OCI-M2 (cell line): ENCODE data around the gene ENAM.
"Not testable (repeated sequence)": the region's sequence is repeated elsewhere in the genome, so short reads cannot be mapped to it uniquely, and the experiment has no call there.

Experiments
- DNase-seq: peaks from one replicate; lab custom pipeline; 2025; ENCODE audit not compliant: unreplicated experiment; lab: John Stamatoyannopoulos, UW

The ENAM gene

DNA sequence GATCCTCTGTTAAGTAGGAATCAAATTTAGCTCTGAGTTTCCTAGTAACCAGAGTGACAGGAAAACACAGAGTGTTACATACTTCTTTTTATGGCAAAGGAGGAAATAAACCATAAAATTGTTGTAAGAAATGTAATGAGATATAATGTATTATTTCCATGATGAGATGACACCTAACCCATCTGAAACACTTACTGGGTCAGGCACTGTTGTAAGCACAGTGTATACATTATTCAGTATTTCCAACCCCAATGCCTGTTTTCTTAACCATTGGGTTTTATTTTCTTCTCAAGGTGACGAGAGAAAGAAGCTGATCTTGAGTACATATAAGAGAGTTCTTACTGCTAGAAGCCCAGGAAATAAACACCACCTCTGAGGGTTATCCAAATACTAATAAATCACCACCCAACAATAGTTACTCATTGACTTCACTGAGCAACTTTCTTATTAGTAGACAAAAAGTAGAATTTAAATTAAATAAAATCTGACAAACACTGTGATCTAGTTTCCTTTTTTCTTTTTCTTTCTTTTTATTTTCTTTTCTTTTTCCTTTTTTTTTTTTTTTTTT lies 4.2 kb upstream of the ENAM start:
- no peak for DNase-seq

- DNase-seq, result no peak
Measured at GRCh38 chr4:70627620-70628019, 924 bp upstream of the ENAM start.

- DNase-seq, result no peak
Measured at GRCh38 chr4:70629469-70630090, 1.0 kb downstream of the ENAM start.

- DNase-seq, result no peak
Measured at GRCh38 chr4:70630162-70630561, 1.6 kb downstream of the ENAM start.

DNA sequence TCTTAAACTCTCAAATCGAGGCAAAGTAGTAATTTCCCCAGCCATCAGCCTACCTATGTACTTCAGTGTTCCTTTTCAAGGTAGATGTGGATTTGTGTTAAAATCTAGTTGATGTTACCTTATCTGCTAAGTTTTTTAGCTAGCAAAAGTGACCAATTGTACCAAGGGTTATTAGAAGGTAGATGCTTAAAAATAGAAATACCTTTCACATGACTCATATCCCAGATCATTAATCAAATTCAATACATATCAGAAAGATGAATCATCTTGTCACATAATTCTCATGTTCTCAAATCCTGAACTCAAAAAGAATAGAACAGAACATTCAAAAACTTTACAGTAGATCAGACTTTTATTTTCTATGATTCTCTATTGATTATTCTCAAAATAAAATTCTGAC lies 3.5 kb downstream of the ENAM start:
- DNase-seq, result no peak

DNA sequence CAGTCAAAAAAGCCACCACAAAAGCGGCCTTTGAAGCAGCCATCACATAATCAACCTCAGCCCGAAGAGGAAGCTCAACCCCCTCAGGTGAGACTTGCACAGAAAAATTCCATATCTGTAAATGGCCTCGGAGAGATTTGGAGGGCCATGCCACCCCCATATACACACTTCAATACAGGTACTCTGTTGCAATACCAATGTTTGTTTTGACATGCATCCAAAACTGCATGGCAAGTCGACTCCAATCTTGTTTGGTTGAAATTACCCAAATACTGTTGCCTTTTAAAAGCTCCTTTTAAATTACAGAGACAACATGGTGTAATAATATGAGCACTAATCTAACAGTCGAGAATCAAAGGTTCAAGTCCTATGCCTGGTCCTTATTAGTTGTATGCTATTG lies 5.9 kb downstream of the ENAM start:
- no peak for DNase-seq

DNA sequence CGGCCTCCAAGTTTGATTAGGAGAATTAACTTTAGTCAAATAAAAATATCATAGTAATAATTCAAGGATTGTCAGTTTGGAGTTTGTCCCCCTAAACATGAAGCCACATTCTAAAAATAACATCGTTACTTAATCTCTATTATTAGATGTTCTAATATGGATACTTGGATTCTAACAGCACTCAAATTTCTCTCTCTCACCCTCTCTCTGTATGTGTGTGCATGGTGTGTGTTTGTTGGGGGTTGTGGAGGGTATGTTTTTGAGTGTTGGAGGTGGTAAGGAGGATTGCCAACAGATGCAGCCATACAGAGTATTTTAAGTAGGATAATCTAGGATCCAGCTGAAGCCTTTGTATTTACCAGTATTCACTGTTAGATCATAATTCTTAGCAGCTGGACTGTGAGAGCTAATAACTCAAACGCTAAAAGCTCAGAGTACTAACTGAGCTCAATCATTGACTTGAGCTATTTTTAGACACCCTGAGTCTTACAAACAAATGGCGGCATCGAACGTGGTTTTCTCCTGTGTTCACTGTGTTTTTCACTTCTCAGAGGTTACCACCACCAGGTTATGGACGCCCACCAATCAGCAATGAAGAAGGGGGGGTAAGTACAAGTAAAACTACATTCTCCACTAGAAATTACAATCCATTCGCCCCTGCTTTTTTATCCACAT lies 8.8 kb downstream of the ENAM start:
- DNase-seq, result no peak

- DNase-seq, result no peak
Measured at GRCh38 chr4:70640192-70640591, 11.6 kb downstream of the ENAM start.

GRCh38 chr4:70650741-70651140 lies 22.2 kb downstream of the ENAM start:
- not testable (repeated sequence) for DNase-seq

DNA sequence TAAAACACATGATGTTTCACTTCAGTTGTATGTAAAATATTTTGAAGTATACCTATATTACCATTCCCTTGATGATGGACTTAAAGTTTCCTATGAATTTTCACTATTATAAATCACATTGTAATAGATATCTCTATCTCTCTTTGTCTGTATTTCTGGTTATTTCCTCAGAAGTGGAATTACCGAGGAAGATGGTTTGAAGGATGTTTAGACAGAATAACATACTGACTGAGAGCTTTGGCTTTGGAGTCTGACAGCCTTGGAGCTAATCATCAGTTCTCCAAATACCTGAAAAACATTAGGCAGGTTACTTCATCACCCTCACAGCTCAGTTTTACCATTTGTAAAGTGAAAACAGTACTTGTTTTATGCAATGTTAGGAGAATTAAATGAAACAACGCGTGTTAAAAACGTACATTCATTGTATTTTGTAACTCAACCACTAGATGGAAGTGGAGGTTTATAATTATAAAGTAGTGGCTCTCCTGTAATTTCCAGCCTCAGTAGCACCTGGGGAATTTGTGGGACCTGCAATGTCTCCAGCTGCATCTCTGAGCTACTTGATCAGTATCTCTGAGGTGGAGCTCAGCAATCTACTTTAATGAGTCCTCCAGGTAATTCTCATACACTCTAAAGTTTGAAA lies 23.4 kb downstream of the ENAM start:
- DNase-seq, result no peak

- peak; percentile 24 for DNase-seq
Measured at GRCh38 chr4:70654605-70655011, 26.1 kb downstream of the ENAM start.

DNA sequence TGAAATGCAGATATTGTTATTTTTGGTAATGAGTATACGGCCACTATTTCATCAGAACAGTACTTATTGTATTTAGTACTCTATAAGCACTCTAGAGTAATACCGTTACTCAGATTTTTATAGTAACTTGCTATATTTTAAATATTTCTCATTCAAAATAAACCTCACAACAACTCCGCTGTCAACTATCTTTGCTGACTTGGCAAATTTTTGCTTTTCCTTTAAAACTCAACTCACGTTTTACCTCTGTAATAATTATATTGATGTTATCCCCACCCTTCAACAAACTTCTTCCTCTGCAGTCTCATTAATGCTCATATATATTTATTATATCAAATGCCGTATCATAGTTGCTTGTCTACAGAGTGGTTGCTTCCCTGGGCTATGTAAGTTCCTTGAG lies 28.8 kb downstream of the ENAM start:
- no peak for DNase-seq

DNA sequence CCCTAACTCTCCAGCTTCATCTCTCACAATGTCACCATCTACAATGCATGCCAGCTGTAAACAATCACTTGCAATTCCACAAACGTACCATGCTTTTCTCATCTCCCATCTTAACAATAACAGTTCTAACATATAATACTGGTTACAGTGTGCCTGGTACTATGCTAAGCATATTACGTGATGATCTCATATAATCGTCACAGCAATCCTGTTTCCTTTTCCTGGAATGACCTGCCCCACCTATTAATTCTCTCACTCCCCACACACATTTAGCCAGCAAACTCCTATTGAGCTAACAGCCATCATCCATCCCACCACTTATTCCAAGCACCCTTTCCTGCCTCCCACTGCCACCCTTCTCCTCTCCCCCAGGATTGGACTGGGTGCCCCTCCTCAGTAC lies 29.9 kb downstream of the ENAM start:
- no peak for DNase-seq

GRCh38 chr4:70660106-70660505 lies 31.6 kb downstream of the ENAM start:
- no peak for DNase-seq

- DNase-seq, result not testable (repeated sequence)
Measured at GRCh38 chr4:70661309-70661922, 32.9 kb downstream of the ENAM start.

DNA sequence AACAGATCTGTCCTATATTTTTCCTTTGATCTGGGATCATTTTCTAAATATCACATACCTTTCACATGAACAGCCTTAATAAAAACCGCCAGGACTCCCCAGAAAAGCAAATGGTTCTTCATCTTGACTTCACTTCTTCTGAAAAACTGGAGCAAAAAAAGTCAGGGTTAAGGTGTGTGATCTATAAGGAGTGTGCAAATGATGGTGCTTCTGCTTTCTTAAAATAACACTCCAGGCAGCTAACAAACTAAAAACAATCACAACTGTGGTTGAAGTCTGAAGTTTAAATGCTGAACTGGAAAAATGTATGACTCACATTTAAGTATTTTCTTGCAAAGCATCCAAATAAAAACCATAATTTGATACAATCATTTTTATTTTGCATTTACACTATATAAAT lies 37.8 kb downstream of the ENAM start, which contains the start of gene JCHAIN:
Gene JCHAIN (minus strand): TSS at position 140 of the 400 bp plus-strand sequence. CDS start 18 bp downstream, at position 122.
- no peak for DNase-seq

DNA sequence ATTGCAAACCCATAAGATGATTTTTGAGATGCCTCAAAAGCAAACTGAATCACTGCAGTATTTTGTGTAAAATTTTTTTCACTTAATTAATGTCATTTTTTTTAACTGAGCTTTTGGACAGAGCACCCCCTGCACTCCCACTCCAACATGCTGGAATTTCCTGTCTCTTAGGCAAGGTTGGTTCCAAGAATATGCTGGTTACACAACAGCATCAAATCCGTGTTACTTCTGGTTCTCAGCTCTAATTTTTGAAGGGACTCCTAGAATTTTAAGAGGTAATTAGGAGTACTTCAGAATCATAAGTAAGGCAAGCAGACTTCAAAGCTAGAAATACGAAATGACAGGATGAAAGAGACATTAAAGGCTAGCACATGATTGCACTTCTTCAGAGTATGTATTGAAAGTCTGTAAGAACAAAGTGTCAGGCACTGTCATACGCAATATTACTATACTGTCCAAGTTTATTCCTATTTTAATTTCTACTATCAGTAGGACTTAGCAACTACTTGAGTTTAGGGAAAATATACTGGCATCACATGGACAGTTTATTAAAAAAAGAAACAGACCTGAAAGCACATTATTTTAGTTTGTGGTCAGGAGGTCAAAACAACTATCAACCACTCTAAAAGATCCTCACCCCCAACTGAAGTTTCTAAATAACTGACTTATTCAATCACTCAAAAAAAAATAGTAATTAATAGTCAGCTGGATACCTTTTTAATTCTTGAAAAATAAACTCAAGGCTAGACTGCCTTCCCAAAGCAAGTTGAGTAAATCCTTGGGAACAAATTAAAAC lies 39.4 kb downstream of the ENAM start:
- no peak for DNase-seq

GRCh38 chr4:70670332-70671014 lies 41.9 kb downstream of the ENAM start:
- no peak for DNase-seq

- DNase-seq, result no peak
Measured at GRCh38 chr4:70671091-70671490, 42.5 kb downstream of the ENAM start.

DNA sequence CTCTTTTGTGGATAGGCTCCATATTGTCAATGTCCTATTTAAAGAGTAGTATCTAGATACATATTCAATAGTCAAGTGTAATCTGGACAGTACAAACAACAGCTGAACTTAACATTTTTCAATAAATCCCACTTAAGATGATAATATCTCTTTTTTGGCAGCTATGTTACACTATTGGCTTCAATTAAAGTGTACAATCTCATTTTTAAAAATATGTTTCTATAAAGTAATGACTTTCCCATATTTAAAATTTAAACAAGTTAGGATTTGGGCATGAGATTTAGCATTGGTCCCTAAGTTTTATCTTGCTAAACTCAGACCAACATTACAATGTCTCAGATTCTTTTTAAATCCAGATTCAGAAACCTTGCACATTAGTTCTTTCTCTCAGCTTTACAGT lies 45.6 kb downstream of the ENAM start:
- no peak for DNase-seq
